EL (cell line): ENCODE data around the gene ASIC2.

ENCODE experiments used
- DNase-seq: peaks from one replicate; pipeline ENCODE4 v3.0.0-alpha.2; 2016

Gene ASIC2

GRCh38 chr17:33292981-33293867, at the start of gene ASIC2:
TSS of gene ASIC2 (minus strand) at chr17:33293295.
- DNase-seq = no peak

GRCh38 chr17:33342025-33342424, 48.9 kb upstream of the ASIC2 start:
- DNase-seq = no peak

- no peak for DNase-seq
Measured at GRCh38 chr17:33338242-33338641, 45.1 kb upstream of the ASIC2 start.

GRCh38 chr17:33335491-33336173, 42.5 kb upstream of the ASIC2 start:
- DNase-seq = no peak

GRCh38 chr17:33334703-33335102, 41.6 kb upstream of the ASIC2 start:
- DNase-seq = no peak

- no peak for DNase-seq
Measured at GRCh38 chr17:33330877-33331276, 37.8 kb upstream of the ASIC2 start.

GRCh38 chr17:33328129-33328528, 35.0 kb upstream of the ASIC2 start:
- no peak for DNase-seq

- no peak for DNase-seq
Measured at GRCh38 chr17:33324736-33325135, 31.6 kb upstream of the ASIC2 start.

- DNase-seq = no peak
Measured at GRCh38 chr17:33322063-33322462, 29.0 kb upstream of the ASIC2 start.

GRCh38 chr17:33318241-33318640, 25.1 kb upstream of the ASIC2 start:
- no peak for DNase-seq

GRCh38 chr17:33316746-33317145, 23.7 kb upstream of the ASIC2 start:
- no peak for DNase-seq

GRCh38 chr17:33310296-33310695, 17.2 kb upstream of the ASIC2 start:
- no peak for DNase-seq

- no peak for DNase-seq
Measured at GRCh38 chr17:33303254-33303653, 10.2 kb upstream of the ASIC2 start.

- DNase-seq = no peak
Measured at GRCh38 chr17:33302394-33302793, 9.3 kb upstream of the ASIC2 start.

- no peak for DNase-seq
Measured at GRCh38 chr17:33300241-33300640, 7.1 kb upstream of the ASIC2 start.

GRCh38 chr17:33299115-33299514, 6.0 kb upstream of the ASIC2 start:
- no peak for DNase-seq

- no peak for DNase-seq
Measured at GRCh38 chr17:33297643-33298042, 4.5 kb upstream of the ASIC2 start.

GRCh38 chr17:33294994-33295393, 1.9 kb upstream of the ASIC2 start:
- no peak for DNase-seq

- peak; percentile 14 for DNase-seq
Measured at GRCh38 chr17:33292201-33292980, 704 bp downstream of the ASIC2 start.

GRCh38 chr17:33291248-33292200, 1.6 kb downstream of the ASIC2 start:
- DNase-seq = peak; percentile 22

GRCh38 chr17:33290253-33290652, 2.8 kb downstream of the ASIC2 start:
- no peak for DNase-seq

GRCh38 chr17:33288954-33289353, 4.1 kb downstream of the ASIC2 start:
- no peak for DNase-seq
